ENCODE data around the gene ETV5.

GRCh38 chr3:186119499-186119898, 10.6 kb upstream of the ETV5 start:
- no peak for TF ChIP-seq CTCF (conservative IDR thresholded peaks at IDR 0.05; ENCODE audit: low read depth, low read length)
- no peak for TF ChIP-seq EZH2 (IDR thresholded peaks at IDR 0.05; ENCODE audit: borderline replicate concordance, low read depth, low read length, poor library complexity, severe bottlenecking)

Measured in A673 (cell line).